LNCaP clone FGC (cell line): ENCODE measurements around the gene PDAP1.

Source experiments
- DNase-seq: peaks from one replicate; pipeline ENCODE4 v3.0.0-alpha.2; 2011; ENCODE audit warnings: low read depth
- H3K4me3 ChIP-seq: 2 replicates; pipeline ENCODE4 v1.5.1; 2011; ENCODE audit warnings: mild to moderate bottlenecking, low read depth, low read length, control low read depth
- TF ChIP-seq, protein P1 (sequence below): IDR thresholded peaks from 2 replicates; pipeline ENCODE4 v1.5.1; 2012; ENCODE audit warnings: mild to moderate bottlenecking; ENCODE audit not compliant: control insufficient read depth, insufficient read depth; ENCODE audit errors: extremely low read depth

Gene PDAP1

DNA sequence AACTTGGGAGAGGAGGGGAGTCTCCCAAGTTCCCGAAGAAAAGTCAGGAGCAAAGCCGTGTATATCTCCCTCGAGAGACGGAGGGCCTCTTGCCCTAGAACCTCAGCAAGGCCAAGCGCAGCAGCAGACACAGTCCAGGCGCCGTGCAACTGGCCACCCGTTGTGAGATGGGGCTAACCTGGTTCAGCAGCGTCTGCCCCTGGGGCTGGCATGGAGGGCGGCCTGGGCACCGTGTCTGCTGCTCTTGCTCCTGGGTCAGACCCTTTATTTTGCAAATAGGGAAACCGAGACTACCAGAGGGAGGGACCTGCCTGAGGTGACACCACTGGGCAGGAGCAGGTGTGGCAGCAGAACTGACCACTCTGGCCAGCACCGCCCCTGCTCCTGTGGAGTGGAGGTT is 44.1 kb upstream of the PDAP1 start:
- DNase-seq = no peak
- TF ChIP-seq, protein P1, sequence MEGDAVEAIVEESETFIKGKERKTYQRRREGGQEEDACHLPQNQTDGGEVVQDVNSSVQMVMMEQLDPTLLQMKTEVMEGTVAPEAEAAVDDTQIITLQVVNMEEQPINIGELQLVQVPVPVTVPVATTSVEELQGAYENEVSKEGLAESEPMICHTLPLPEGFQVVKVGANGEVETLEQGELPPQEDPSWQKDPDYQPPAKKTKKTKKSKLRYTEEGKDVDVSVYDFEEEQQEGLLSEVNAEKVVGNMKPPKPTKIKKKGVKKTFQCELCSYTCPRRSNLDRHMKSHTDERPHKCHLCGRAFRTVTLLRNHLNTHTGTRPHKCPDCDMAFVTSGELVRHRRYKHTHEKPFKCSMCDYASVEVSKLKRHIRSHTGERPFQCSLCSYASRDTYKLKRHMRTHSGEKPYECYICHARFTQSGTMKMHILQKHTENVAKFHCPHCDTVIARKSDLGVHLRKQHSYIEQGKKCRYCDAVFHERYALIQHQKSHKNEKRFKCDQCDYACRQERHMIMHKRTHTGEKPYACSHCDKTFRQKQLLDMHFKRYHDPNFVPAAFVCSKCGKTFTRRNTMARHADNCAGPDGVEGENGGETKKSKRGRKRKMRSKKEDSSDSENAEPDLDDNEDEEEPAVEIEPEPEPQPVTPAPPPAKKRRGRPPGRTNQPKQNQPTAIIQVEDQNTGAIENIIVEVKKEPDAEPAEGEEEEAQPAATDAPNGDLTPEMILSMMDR = no peak
- H3K4me3 ChIP-seq = no peak overlapping the region

GRCh38 chr7:99451936-99452335 is 43.5 kb upstream of the PDAP1 start:
- TF ChIP-seq, protein P1 = no peak
- H3K4me3 ChIP-seq = no peak overlapping the region
- DNase-seq = no peak

- DNase-seq = no peak
- H3K4me3 ChIP-seq = no peak overlapping the region
- TF ChIP-seq, protein P1 = no peak
Measured at GRCh38 chr7:99449326-99449725, 40.9 kb upstream of the PDAP1 start.

DNA sequence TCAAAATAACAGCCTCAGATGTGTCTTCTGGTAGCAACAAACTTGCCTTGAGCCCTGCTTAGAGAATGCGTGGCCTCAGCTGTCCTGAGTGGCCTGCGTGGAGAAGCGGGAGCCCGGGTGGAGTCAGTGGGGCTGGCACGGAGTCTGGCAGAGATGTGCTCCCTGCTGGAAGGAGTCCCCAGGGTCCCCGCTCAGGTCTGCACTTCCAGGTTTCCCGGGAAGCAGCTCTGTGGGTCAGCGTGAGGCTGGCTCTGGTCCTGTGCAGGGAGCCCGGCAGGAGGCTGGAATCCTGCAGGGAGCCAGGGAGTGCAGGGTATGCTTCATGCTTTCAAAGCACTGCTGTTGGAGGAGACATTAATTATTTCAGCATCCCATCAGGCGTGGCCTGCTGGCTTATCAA is 40.5 kb upstream of the PDAP1 start:
- no peak overlapping the region for H3K4me3 ChIP-seq
- no peak for DNase-seq
- TF ChIP-seq, protein P1 = no peak

- TF ChIP-seq, protein P1 = peak; percentile 68
- DNase-seq = no peak
- H3K4me3 ChIP-seq = no peak overlapping the region
Measured at GRCh38 chr7:99447943-99448342, 39.5 kb upstream of the PDAP1 start.

DNA sequence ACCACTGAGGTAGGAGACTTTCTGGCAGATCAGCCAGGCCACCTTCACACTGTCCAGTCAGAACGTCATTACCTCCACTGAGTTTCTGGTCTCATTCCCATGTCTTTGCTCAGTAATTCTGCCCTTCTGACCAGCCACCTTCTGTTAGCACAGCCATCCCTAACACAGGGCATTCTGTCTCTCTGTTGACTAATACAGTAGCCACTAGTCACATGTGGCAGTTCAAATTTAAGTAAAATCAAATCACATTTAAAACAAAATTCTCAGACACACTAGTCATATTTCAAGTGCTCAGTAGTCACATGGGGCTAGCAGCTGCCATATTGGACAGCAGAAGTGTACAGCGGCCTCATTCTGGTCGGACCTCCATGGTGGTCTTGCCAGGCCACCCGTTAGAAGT is 37.7 kb upstream of the PDAP1 start:
- H3K4me3 ChIP-seq = no peak overlapping the region
- DNase-seq = no peak
- TF ChIP-seq, protein P1 = no peak

GRCh38 chr7:99440195-99440594 is 31.8 kb upstream of the PDAP1 start:
- DNase-seq = no peak
- TF ChIP-seq, protein P1 = no peak
- peak overlapping the region; percentile 97 for H3K4me3 ChIP-seq
